Nephron (organoid): ENCODE measurements around the gene CLDN2.
"Not testable (repeated sequence)": the region's sequence is repeated elsewhere in the genome, so short reads cannot be mapped to it uniquely, and the experiment has no call there.

Experiments used
- H3K27ac Mint-ChIP-seq, 3 experiments: 2 replicates each; pipeline ENCODE4 v1.8.0; 2020; ENCODE audit warnings: mixed read lengths in 3 of 3, mild to moderate bottlenecking in 2 of 3, moderate library complexity in 1 of 3
- H3K27me3 Mint-ChIP-seq: 2 replicates; pipeline ENCODE4 v1.8.0; 2021; ENCODE audit warnings: low read depth, mild to moderate bottlenecking, moderate library complexity, mixed read lengths
- H3K36me3 Mint-ChIP-seq: 2 replicates; pipeline ENCODE4 v1.8.0; 2020; ENCODE audit warnings: low read depth, mixed read lengths
- H3K4me1 Mint-ChIP-seq: 2 replicates; pipeline ENCODE4 v1.8.0; 2020; ENCODE audit warnings: mixed read lengths
- H3K4me3 Mint-ChIP-seq, 3 experiments: 2 replicates each; pipeline ENCODE4 v1.8.0; 2020; ENCODE audit warnings: mild to moderate bottlenecking in 3 of 3, mixed read lengths in 3 of 3, moderate library complexity in 2 of 3
- H3K9me3 Mint-ChIP-seq: 2 replicates; pipeline ENCODE4 v1.8.0; 2020; ENCODE audit warnings: mixed read lengths
- CTCF ChIP-seq, 3 experiments: fragments of 200-600 bp; sonication (generic); IDR thresholded peaks; one replicate each; pipeline ENCODE4 v1.5.0; 2021; ENCODE audit warnings: antibody characterized with exemption in 3 of 3; ENCODE audit not compliant: unreplicated experiment in 3 of 3

The CLDN2 gene

GRCh38 chrX:106919932-106920452 lies at the start of gene CLDN2:
Gene CLDN2 (plus strand): TSS chrX:106920402. CDS start chrX:106928229, 7,827 bp downstream.
- H3K36me3 Mint-ChIP-seq, result no peaks in the 10 kb centered on the region
- H3K4me3 Mint-ChIP-seq, result no peak within 1 kb of the TSS
- TF ChIP-seq CTCF (IDR thresholded peaks at IDR 0.05; ENCODE audit: unreplicated experiment in 3 of 3), result no peak
- no peaks in the 10 kb centered on the region for H3K27me3 Mint-ChIP-seq
- H3K27ac Mint-ChIP-seq, result peak within 1 kb of the TSS in 1 of 3 experiments; percentile 40
- H3K4me1 Mint-ChIP-seq, result no peaks in the 10 kb centered on the region
- H3K9me3 Mint-ChIP-seq, result no peaks in the 10 kb centered on the region

GRCh38 chrX:106872796-106873195 lies 47.4 kb upstream of the CLDN2 start:
- H3K4me1 Mint-ChIP-seq, H3K27ac Mint-ChIP-seq, H3K36me3 Mint-ChIP-seq: not testable (repeated sequence)

DNA sequence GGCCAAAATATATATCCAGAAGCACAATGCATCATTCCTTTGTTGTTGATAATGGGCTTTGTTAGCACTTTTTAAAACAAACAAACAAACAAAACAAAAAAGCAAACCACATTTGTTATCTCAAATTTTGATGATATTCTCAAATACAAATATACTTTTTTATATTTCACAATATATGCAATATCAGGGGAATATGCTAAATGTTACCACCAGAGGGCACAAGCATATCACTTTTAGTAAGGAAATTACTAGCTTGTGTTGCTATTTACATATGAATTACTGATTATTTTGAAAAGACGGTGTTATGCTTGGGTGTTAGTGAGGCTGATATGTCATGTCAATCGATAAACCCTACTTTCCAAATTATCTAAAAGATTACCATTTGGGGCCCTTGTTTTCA lies 46.1 kb upstream of the CLDN2 start:
- H3K27ac Mint-ChIP-seq, result no peak overlapping the region
- no peaks in the 10 kb centered on the region for H3K4me1 Mint-ChIP-seq
- TF ChIP-seq CTCF (IDR thresholded peaks at IDR 0.05; ENCODE audit: unreplicated experiment in 3 of 3), result peak; percentile 42 to 62 (median 53)
- H3K27me3 Mint-ChIP-seq, result no peaks in the 10 kb centered on the region
- H3K9me3 Mint-ChIP-seq, result peaks cover 4% of the 10 kb centered on the region
- no peak overlapping the region for H3K4me3 Mint-ChIP-seq
- H3K36me3 Mint-ChIP-seq, result no peaks in the 10 kb centered on the region

More at GRCh38 chrX:106872796-106873195, 47.4 kb upstream of the CLDN2 start:
- H3K4me3 Mint-ChIP-seq, H3K27me3 Mint-ChIP-seq, H3K9me3 Mint-ChIP-seq: not testable (repeated sequence)

DNA sequence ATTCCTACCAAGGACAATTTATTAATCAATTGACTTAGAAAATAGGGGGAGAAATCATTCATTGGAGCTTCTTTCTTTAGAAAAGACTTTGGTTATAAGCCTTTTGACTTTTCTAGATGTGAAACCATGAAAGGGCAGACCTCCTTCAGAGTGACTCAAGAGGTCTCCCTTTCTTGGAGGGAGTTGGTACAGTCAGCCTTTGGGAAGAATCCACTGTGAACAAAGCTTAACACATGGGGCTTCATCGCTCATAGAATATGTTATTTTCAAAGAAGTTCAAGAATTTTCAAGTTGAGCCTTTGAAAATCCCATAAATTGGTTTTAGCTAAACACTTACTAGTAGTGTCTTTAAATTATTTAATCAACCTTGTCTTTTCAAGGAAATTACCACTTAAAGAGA lies 45.1 kb upstream of the CLDN2 start:
- Mint-ChIP-seq H3K27ac (no peak overlapping the region), H3K4me1 (no peaks in the 10 kb centered on the region), H3K9me3 (peaks cover 10% of the 10 kb centered on the region), H3K27me3 (no peaks in the 10 kb centered on the region), H3K4me3 (no peak overlapping the region), H3K36me3 (no peaks in the 10 kb centered on the region)
- no peak for TF ChIP-seq CTCF (IDR thresholded peaks at IDR 0.05; ENCODE audit: unreplicated experiment in 3 of 3)

DNA sequence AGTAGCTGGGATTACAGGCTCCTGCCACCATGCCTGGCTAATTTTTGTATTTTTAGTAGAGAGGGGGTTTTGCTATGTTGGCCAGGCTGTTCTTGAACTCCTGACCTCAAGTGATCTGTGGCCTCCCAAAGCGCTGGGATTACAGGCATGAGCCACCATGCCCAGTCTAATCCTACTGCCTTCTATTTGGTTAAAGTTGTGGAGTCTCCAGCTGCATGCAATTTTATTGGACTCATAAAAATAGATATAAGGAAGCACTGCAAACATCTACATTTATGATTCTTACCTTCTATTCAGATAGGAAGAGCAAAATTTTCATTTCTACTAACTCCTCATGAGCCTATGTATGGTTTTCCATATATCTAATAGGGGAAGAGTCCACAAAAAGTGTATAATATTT lies 30.7 kb upstream of the CLDN2 start:
- H3K4me1 Mint-ChIP-seq, result no peaks in the 10 kb centered on the region
- H3K27ac Mint-ChIP-seq, result no peak overlapping the region
- H3K9me3 Mint-ChIP-seq, result peaks cover 4% of the 10 kb centered on the region
- no peaks in the 10 kb centered on the region for H3K36me3 Mint-ChIP-seq
- no peaks in the 10 kb centered on the region for H3K27me3 Mint-ChIP-seq
- no peak for TF ChIP-seq CTCF (IDR thresholded peaks at IDR 0.05; ENCODE audit: unreplicated experiment in 3 of 3)
- no peak overlapping the region for H3K4me3 Mint-ChIP-seq

DNA sequence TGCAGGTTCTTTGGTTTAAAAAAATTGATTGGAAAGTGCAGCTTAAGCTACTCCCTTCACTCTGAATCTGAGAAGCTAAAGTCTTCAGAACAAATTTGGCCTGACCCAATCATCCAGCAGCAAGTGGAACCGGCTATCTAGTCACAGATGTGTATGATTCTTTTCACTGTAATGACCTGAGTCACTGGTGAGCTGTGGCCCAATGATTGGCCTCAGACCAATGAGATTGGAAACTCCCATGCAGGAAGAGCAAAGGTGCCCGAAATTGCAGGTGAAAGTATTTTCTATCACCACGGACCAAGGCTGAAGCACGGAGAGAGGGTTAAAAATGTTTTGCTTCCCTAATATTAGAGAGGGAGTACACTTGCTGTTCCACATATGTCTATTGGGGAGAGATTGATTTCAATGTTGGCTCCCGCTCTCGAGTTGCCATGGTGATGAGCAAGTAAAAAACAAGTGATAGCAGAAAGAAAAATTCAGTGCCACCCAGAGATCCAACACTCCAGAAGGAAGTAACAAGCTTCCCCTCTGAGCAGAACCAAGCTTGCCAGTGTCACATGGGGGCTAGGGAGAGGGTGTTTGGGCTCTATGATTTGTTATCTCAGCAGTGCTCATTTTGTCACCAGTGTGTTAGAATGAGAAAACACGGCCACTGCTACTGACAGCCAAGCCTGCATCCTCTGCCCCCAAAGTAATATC lies 28.3 kb upstream of the CLDN2 start:
- TF ChIP-seq CTCF (IDR thresholded peaks at IDR 0.05; ENCODE audit: unreplicated experiment in 3 of 3), result no peak
- Mint-ChIP-seq H3K27ac (no peak overlapping the region), H3K4me1 (peaks cover 8% of the 10 kb centered on the region), H3K9me3 (peaks cover 7% of the 10 kb centered on the region), H3K36me3 (no peaks in the 10 kb centered on the region), H3K4me3 (no peak overlapping the region), H3K27me3 (no peaks in the 10 kb centered on the region)
